H1 (cell line): ENCODE data around the gene CROCC2. TPM values are rescaled to one million over a fixed set of nuclear protein-coding genes. Genes with fewer than 3 reads are reported as not detected.

ENCODE experiments used
- BACH1 ChIP-seq: IDR thresholded peaks from 2 replicates; pipeline ENCODE4 v1.6.1; 2012; ENCODE audit warnings: low read length, improper control_type of control experiment
- BCL11A ChIP-seq, 2 experiments: IDR thresholded peaks; one replicate each; pipeline ENCODE4 v1.6.1; 2011; ENCODE audit warnings: low read depth in 2 of 2, low read length in 2 of 2, mild to moderate bottlenecking in 2 of 2
- FOSL1 ChIP-seq: IDR thresholded peaks from 2 replicates; pipeline ENCODE4 v1.6.1; 2011; ENCODE audit warnings: mild to moderate bottlenecking, low read depth, low read length, moderate library complexity; ENCODE audit not compliant: insufficient read depth
- GABPA ChIP-seq: IDR thresholded peaks from 2 replicates; pipeline ENCODE4 v1.6.1; 2011; ENCODE audit warnings: mild to moderate bottlenecking, low read length, moderate library complexity, borderline replicate concordance; ENCODE audit not compliant: insufficient read depth
- KDM1A ChIP-seq: fragments of 200-600, 300-600 bp; sonication (generic); IDR thresholded peaks from 2 replicates; pipeline ENCODE4 v1.7.1; 2016; ENCODE audit warnings: mild to moderate bottlenecking, low read length, borderline replicate concordance
- KDM4A ChIP-seq: IDR thresholded peaks from one replicate; pipeline ENCODE4 v1.7.1; 2012; ENCODE audit warnings: low read depth, mild to moderate bottlenecking, moderate library complexity, low read length, inconsistent platforms; ENCODE audit not compliant: severe bottlenecking
- SP2 ChIP-seq: IDR thresholded peaks from 2 replicates; pipeline ENCODE4 v1.6.1; 2012; ENCODE audit warnings: mild to moderate bottlenecking, low read length, inconsistent platforms
- TAF7 ChIP-seq: optimal IDR thresholded peaks from 2 replicates; pipeline ENCODE3; 2011; ENCODE audit warnings: low read depth, mild to moderate bottlenecking, inconsistent platforms, low read length, moderate library complexity, borderline replicate concordance
- TBP ChIP-seq: IDR thresholded peaks from 2 replicates; pipeline ENCODE4 v1.6.1; 2011; ENCODE audit warnings: low read depth, low read length, improper control_type of control experiment
- polyA plus RNA-seq, 7 experiments: library from polyadenylated mRNA; depleted of rRNA in 3 of 7; stranded (reverse) in 5 of 7; unstranded in 2 of 7; fragments of >200 nt in 5 of 7; fragments of 200-250 nt in 2 of 7; gene quantifications; 1 replicate in 5 of 7; 2 replicates in 1 of 7; 4 replicates in 1 of 7; pipeline versions ENCODE4 v1.2.1 to v1.2.3, GENCODE V29; 2011 to 2013; ENCODE audit warnings: missing spikeins in 2 of 7, mixed read lengths in 2 of 7
- total RNA-seq: library from RNA; stranded (reverse); fragmentation: NEBNext Ultra II Directional; extraction: Animal tissue kit (Norgen Biotek cat#: 25700); gene quantifications from 2 replicates; pipeline ENCODE4 v1.2.1, GENCODE V29; 2021
- TF ChIP-seq, protein P1 (sequence below), 3 experiments: IDR thresholded peaks; 1 replicate in 2 of 3; 2 replicates in 1 of 3; pipeline versions ENCODE4 v1.5.1 to v1.6.1; 2011; ENCODE audit warnings: low read length in 3 of 3, mild to moderate bottlenecking in 3 of 3, inconsistent platforms in 2 of 3, low read depth in 1 of 3, moderate library complexity in 1 of 3; ENCODE audit not compliant: insufficient read depth in 1 of 3; ENCODE audit errors: control extremely low read depth in 1 of 3

CROCC2 gene
- total and polyA plus RNA-seq, 2 of the 8 experiments (the other 6 are each of a cell fraction or from before 2014, with no cell fraction given) = not detected

DNA sequence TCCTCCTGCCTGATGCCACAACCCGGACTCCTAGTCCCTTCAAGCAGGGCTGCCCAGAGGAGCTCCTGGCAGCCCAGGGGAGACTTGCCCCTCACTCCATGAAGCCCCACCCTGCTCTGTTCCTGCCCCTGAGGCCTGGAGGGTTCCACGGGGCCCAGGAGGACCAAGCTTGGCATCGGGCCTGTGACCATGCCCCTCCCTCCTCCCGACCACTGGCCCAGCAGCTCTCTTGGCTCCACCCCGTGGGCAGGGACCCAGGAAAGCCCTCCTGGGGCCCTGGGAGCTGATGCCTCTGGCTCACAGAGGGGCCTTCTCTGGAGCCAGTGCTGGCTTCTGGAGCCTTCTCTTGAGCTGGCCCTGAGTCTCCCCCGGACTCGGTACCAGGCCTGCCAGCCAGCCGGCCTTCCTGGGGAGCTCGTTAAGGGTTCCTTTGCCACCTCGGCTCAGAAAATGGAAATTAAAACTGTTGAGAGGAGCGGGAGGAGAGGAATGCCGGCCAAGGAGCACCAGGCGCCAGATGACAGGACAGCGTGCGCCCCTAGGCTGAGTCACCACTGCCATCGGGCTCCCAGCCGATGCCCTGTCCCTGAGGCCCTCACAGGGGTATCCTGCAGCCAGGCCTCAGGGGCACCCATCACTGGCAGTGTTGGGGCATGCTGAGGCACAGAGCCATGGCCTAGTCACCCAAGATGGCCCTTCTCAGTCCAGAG, 51.7 kb downstream of the CROCC2 start (continued):
- TF ChIP-seq FOSL1 = no peak
- TF ChIP-seq BACH1 = no peak
- TF ChIP-seq KDM4A = no peak
- TF ChIP-seq SP2 = no peak
- TF ChIP-seq KDM1A = no peak
- no peak for TF ChIP-seq TBP
- TF ChIP-seq, protein P1, sequence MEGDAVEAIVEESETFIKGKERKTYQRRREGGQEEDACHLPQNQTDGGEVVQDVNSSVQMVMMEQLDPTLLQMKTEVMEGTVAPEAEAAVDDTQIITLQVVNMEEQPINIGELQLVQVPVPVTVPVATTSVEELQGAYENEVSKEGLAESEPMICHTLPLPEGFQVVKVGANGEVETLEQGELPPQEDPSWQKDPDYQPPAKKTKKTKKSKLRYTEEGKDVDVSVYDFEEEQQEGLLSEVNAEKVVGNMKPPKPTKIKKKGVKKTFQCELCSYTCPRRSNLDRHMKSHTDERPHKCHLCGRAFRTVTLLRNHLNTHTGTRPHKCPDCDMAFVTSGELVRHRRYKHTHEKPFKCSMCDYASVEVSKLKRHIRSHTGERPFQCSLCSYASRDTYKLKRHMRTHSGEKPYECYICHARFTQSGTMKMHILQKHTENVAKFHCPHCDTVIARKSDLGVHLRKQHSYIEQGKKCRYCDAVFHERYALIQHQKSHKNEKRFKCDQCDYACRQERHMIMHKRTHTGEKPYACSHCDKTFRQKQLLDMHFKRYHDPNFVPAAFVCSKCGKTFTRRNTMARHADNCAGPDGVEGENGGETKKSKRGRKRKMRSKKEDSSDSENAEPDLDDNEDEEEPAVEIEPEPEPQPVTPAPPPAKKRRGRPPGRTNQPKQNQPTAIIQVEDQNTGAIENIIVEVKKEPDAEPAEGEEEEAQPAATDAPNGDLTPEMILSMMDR (IDR thresholded peaks at IDR 0.05; ENCODE audit: control extremely low read depth in 1 of 3, insufficient read depth in 1 of 3, low read depth in 1 of 3, low read length in 3 of 3) = no peak
- no peak for TF ChIP-seq BCL11A (IDR thresholded peaks at IDR 0.05; ENCODE audit: low read depth in 2 of 2, low read length in 2 of 2)
- no peak for TF ChIP-seq TAF7
- no peak for TF ChIP-seq GABPA
- TF ChIP-seq, all 59 proteins: peak for 0
